ENCODE results near the gene ALDH1L2. TPM values are rescaled to one million over a fixed set of nuclear protein-coding genes. Genes with fewer than 3 reads are reported as not detected.

Gene ALDH1L2
- total and polyA plus RNA-seq, 9 of the 15 experiments (the other 6 are each of a cell fraction or from before 2014, with no cell fraction given), result 1.1 to 9.9 (median 3.8) TPM

GRCh38 chr12:105076913-105077312, 7.3 kb downstream of the ALDH1L2 start:
- BruUV-seq (replicated peaks), result no TSS peak

More at GRCh38 chr12:105076913-105077312, 7.3 kb downstream of the ALDH1L2 start:
- no peak overlapping the region for H3K27ac ChIP-seq (ENCODE audit: extremely low read depth, low read depth, low read length)
- no peaks in the 10 kb centered on the region for H3K36me3 ChIP-seq (ENCODE audit: control insufficient read depth, insufficient read depth, low read length)
- no peaks in the 10 kb centered on the region for H3K9me1 ChIP-seq (ENCODE audit: control insufficient read depth, insufficient read depth, low read length)
- no peak overlapping the region for H2AFZ ChIP-seq (ENCODE audit: low read depth, low read length)
- no peak for FAIRE-seq
- no peak for TF ChIP-seq SRSF9 (IDR thresholded peaks at IDR 0.05; ENCODE audit: borderline replicate concordance, low read depth, low read length)
- TF ChIP-seq HDAC2 (IDR thresholded peaks at IDR 0.05), result no peak
- no peak for TF ChIP-seq ZBTB9 (CRISPR knock-in tag; IDR thresholded peaks at IDR 0.05)
- no peak for TF ChIP-seq MLX (CRISPR knock-in tag; conservative IDR thresholded peaks at IDR 0.05)
- TF ChIP-seq DACH1 (IDR thresholded peaks at IDR 0.05; ENCODE audit: partially characterized antibody), result no peak
- TF ChIP-seq MYBL2 (IDR thresholded peaks at IDR 0.05; ENCODE audit: low read depth), result no peak
- TF ChIP-seq MYBL2 (CRISPR knock-in tag; IDR thresholded peaks at IDR 0.05; ENCODE audit: borderline replicate concordance), result no peak
- TF ChIP-seq ZNF174 (CRISPR knock-in tag; IDR thresholded peaks at IDR 0.05), result no peak
- TF ChIP-seq NFIC (IDR thresholded peaks at IDR 0.05), result no peak
- TF ChIP-seq TAF1 (IDR thresholded peaks at IDR 0.05; ENCODE audit: control insufficient read depth, extremely low read depth, insufficient read depth, low read length, severe bottlenecking), result no peak
- TF ChIP-seq ZNF311 (CRISPR knock-in tag; IDR thresholded peaks at IDR 0.05), result no peak
- TF ChIP-seq ZNF263 (CRISPR knock-in tag; IDR thresholded peaks at IDR 0.05; ENCODE audit: borderline replicate concordance), result no peak
- TF ChIP-seq KLF10 (CRISPR knock-in tag; IDR thresholded peaks at IDR 0.05), result no peak
- TF ChIP-seq GABPB2 (CRISPR knock-in tag; conservative IDR thresholded peaks at IDR 0.05), result no peak
- no peak for TF ChIP-seq MBD1 (CRISPR knock-in tag; IDR thresholded peaks at IDR 0.05)
- TF ChIP-seq RB1 (IDR thresholded peaks at IDR 0.05; ENCODE audit: low read depth), result no peak
- TF ChIP-seq MLLT1 (IDR thresholded peaks at IDR 0.05), result no peak
- no peak for TF ChIP-seq SRSF3 (IDR thresholded peaks at IDR 0.05; ENCODE audit: insufficient read depth, low read length)
- no peak for TF ChIP-seq ZNF175 (CRISPR knock-in tag; IDR thresholded peaks at IDR 0.05; ENCODE audit: low read depth)
- TF ChIP-seq ZNF316 (IDR thresholded peaks at IDR 0.05), result no peak
- no peak for DNase-seq (ENCODE audit: extremely low read depth in 1 of 4, low spot score in 3 of 4)
- H3K4me1 ChIP-seq (replicated peaks in 1 of 2; ENCODE audit: control insufficient read depth in 2 of 2, insufficient read depth in 2 of 2, low read length in 2 of 2), result no peaks in the 10 kb centered on the region; a peak in 1 of 5 replicates
- ChIA-PET POLR2A (no interaction called here), CTCF (ENCODE audit: low intra/inter-chr PET ratio) (no interaction called here)
- in situ Hi-C loops (cut with MboI) (no loop called here), intact Hi-C loops (cut with micrococcal nuclease) (no loop called here)
- H3K4me2 ChIP-seq (ENCODE audit: insufficient read depth, low read length), result no peak overlapping the region
- no peak for ATAC-seq
- H3K9ac ChIP-seq (ENCODE audit: insufficient read depth in 1 of 2, low read depth in 2 of 2, low read length in 2 of 2), result no peak overlapping the region
- no peaks in the 10 kb centered on the region for H3K79me2 ChIP-seq (ENCODE audit: control insufficient read depth, insufficient read depth, low read length)
- no peak overlapping the region for H3K4me3 ChIP-seq
- H3K27me3 ChIP-seq (ENCODE audit: control insufficient read depth in 2 of 2, insufficient read depth in 2 of 2, low read length in 2 of 2), result no peaks in the 10 kb centered on the region
- H3K9me3 ChIP-seq (replicated peaks; ENCODE audit: control insufficient read depth, insufficient read depth, low read depth, low read length), result no peaks in the 10 kb centered on the region
- no peaks in the 10 kb centered on the region for H4K20me1 ChIP-seq (replicated peaks; ENCODE audit: control insufficient read depth, insufficient read depth, low read length)
- 87% methylated on average over 3 of the region's 3 CpGs for WGBS (ENCODE audit: insufficient coverage, low coverage, missing lambda C conversion rate)

Measured in K562 (cell line).